B cell (primary cell): ENCODE results near the gene CPT2. TPM values are rescaled to one million over a fixed set of nuclear protein-coding genes. Genes with fewer than 3 reads are reported as not detected.

Experiments used
- ATAC-seq: fragments of 200-7000 bp; cut with Tn5 transposase; one replicate; pipeline ENCODE4 v1.10.0; 2021; ENCODE audit warnings: low read depth, mild to moderate bottlenecking, moderate number of reproducible peaks, moderate library complexity
- CTCF ChIA-PET: fragments of 350-600 bp; sonication (Branson Sonifier 250); formaldehyde crosslinking; loops from one replicate; lab custom pipeline; 2021; ENCODE audit warnings: antibody characterized with exemption, inconsistent platforms; lab: Charles Lee
- POLR2A ChIA-PET: fragments of 350-600 bp; sonication (Branson Sonifier 250); formaldehyde crosslinking; loops from one replicate; lab custom pipeline; 2021; ENCODE audit warnings: antibody characterized with exemption; lab: Charles Lee
- DNase-seq: peaks from one replicate; pipeline ENCODE4 v3.0.0; 2013
- H2AFZ ChIP-seq: 2 replicates; pipeline ENCODE4 v1.6.1; 2012; ENCODE audit warnings: mild to moderate bottlenecking, low read depth, low read length; ENCODE audit not compliant: insufficient read depth, poor library complexity, severe bottlenecking
- H3K27ac ChIP-seq, 2 donors: 1 replicate in 1 of 2; 2 replicates in 1 of 2; pipeline ENCODE4 v1.5.1; 2012 to 2013; ENCODE audit warnings: low read length in 2 of 2, mild to moderate bottlenecking in 2 of 2, moderate library complexity in 1 of 2
- H3K27me3 ChIP-seq, 4 experiments: fragments of 200-600 bp in 1 of 4; sonication (generic) in 1 of 4; replicated peaks in 1 of 4; 1 replicate in 2 of 4; 2 replicates in 2 of 4; pipeline versions ENCODE4 v1.6.1 to v1.7.0; 2013 to 2016; ENCODE audit warnings: low read length in 3 of 4, mild to moderate bottlenecking in 2 of 4, mixed read lengths in 1 of 4, moderate library complexity in 1 of 4; ENCODE audit not compliant: insufficient read depth in 4 of 4, control insufficient read depth in 3 of 4; ENCODE audit errors: control extremely low read depth in 1 of 4
- H3K36me3 ChIP-seq, 2 experiments: replicated peaks in 1 of 2; 1 replicate in 1 of 2; 2 replicates in 1 of 2; pipeline versions ENCODE4 v1.6.1 to v1.7.1; 2013; ENCODE audit warnings: low read length in 1 of 2; ENCODE audit not compliant: insufficient read depth in 2 of 2, control insufficient read depth in 1 of 2; ENCODE audit errors: control extremely low read depth in 1 of 2, extremely low read depth in 1 of 2
- H3K4me1 ChIP-seq, 2 donors: fragments of 200-600 bp in 1 of 2; sonication (generic) in 1 of 2; 1 replicate in 1 of 2; 2 replicates in 1 of 2; pipeline versions ENCODE4 v1.5.1 to v1.6.1; 2013 to 2017; ENCODE audit warnings: low read length in 2 of 2; ENCODE audit not compliant: control insufficient read depth in 2 of 2, insufficient read depth in 2 of 2
- H3K4me2 ChIP-seq: replicated peaks from 2 replicates; pipeline ENCODE3; 2012; ENCODE audit warnings: mild to moderate bottlenecking, low read depth, low read length; ENCODE audit not compliant: poor library complexity, severe bottlenecking
- H3K4me3 ChIP-seq, 5 experiments: fragments of 200-600 bp in 1 of 5; sonication (generic) in 1 of 5; 1 replicate in 3 of 5; 2 replicates in 2 of 5; pipeline versions ENCODE4 v1.5.1 to v1.7.0; 2011 to 2016; ENCODE audit warnings: low read length in 4 of 5, mild to moderate bottlenecking in 4 of 5, low read depth in 2 of 5, control low read depth in 1 of 5, moderate library complexity in 1 of 5; ENCODE audit not compliant: insufficient read depth in 1 of 5; ENCODE audit errors: control extremely low read depth in 1 of 5, extremely low read depth in 1 of 5
- H3K79me2 ChIP-seq: fragments of 200-600 bp; sonication (generic); one replicate; pipeline ENCODE4 v1.6.0; 2016; ENCODE audit warnings: low read length; ENCODE audit not compliant: control insufficient read depth, insufficient read depth
- H3K9ac ChIP-seq: fragments of 200-600 bp; sonication (generic); 2 replicates; pipeline ENCODE4 v1.6.1; 2017; ENCODE audit warnings: mild to moderate bottlenecking, low read length, moderate library complexity
- H3K9me3 ChIP-seq, 3 donors: one replicate each; pipeline versions ENCODE4 v1.6.1 to v1.7.1; 2013; ENCODE audit warnings: low read length in 2 of 3; ENCODE audit not compliant: control insufficient read depth in 2 of 3, insufficient read depth in 1 of 3; ENCODE audit errors: control extremely low read depth in 1 of 3
- H4K20me1 ChIP-seq: 2 replicates; pipeline ENCODE4 v1.6.0; 2012; ENCODE audit warnings: mild to moderate bottlenecking, low read length; ENCODE audit not compliant: insufficient read depth, control insufficient read depth, poor library complexity, severe bottlenecking
- H3K27ac Mint-ChIP-seq: one replicate; pipeline ENCODE4 v1.8.0; 2021; ENCODE audit warnings: mixed read lengths
- H3K27me3 Mint-ChIP-seq: one replicate; pipeline ENCODE4 v1.8.0; 2021; ENCODE audit warnings: mixed read lengths
- H3K4me1 Mint-ChIP-seq: one replicate; pipeline ENCODE4 v1.8.0; 2021; ENCODE audit warnings: mixed read lengths
- H3K4me3 Mint-ChIP-seq: one replicate; pipeline ENCODE4 v1.8.0; 2021; ENCODE audit warnings: mixed read lengths
- H3K9me3 Mint-ChIP-seq: one replicate; pipeline ENCODE4 v1.8.0; 2022; ENCODE audit warnings: mixed read lengths; ENCODE audit not compliant: insufficient read depth
- CTCF ChIP-seq: fragments of 200-600 bp; IDR thresholded peaks from one replicate; pipeline ENCODE4 v1.8.0; 2022; ENCODE audit warnings: antibody characterized with exemption, mild to moderate bottlenecking
- EZH2 ChIP-seq: IDR thresholded peaks from 2 replicates; pipeline ENCODE4 v1.6.1; 2012; ENCODE audit warnings: borderline replicate concordance, low read depth, mild to moderate bottlenecking, moderate library complexity, low read length; ENCODE audit not compliant: insufficient read depth, poor library complexity, severe bottlenecking
- WGBS: methylation state at CpG from one replicate; pipeline ENCODE4 v1.1.5; 2013; ENCODE audit warnings: missing lambda C conversion rate; ENCODE audit not compliant: insufficient coverage; 5-methylcytosine and 5-hydroxymethylcytosine counted together
- intact Hi-C: fragments of 100-400 bp; cut with micrococcal nuclease; formaldehyde crosslinking; loops from one replicate; pipeline ENCODE4 v1.10.0; 2022
- polyA plus RNA-seq: library from polyadenylated mRNA; depleted of rRNA; stranded (reverse); fragments of >200 nt; gene quantifications from 2 replicates; pipeline ENCODE4 v1.2.3, GENCODE V29; 2012
- total RNA-seq, 2 donors: library from RNA; stranded (reverse); fragments of 120-200 nt in 1 of 2; gene quantifications; 1 replicate in 1 of 2; 2 replicates in 1 of 2; pipeline versions ENCODE4 v1.2.3 to v1.2.4, GENCODE V29; 2013 to 2022

The CPT2 gene
- total and polyA plus RNA-seq, 2 donors (not counting 1 experiment from before 2014, with no cell fraction given), result 6.3 to 19.8 TPM

DNA sequence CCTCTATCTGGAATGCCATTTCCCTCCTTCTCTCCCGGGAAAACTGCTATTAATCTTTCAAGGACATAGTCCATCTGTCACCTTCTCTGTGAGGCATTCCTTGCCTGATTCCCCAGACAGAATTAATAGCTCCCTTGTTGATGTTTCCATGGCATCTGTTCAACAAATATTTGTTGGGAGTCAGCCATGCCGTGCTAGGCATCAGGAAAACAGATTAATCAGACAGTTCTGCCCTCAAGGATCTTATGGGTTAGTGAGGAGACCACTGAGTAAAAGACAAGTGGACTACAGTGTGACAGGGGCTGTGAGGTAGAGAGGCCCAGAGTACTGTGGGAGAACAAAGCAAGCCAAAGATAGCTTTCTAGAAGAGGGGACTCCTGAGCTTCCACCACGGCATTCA lies 53.1 kb downstream of the CPT2 start:
- POLR2A ChIA-PET, result no interaction called here
- no peak for ATAC-seq
- no peak overlapping the region for H3K9ac ChIP-seq
- Mint-ChIP-seq H3K4me1 (peaks cover 28% of the 10 kb centered on the region), H3K9me3 (no peaks in the 10 kb centered on the region), H3K4me3 (no peak overlapping the region), H3K27ac (no peak overlapping the region), H3K27me3 (no peaks in the 10 kb centered on the region)
- H3K27ac ChIP-seq, result no peak overlapping the region
- peaks cover 3% of the 10 kb centered on the region in 2 experiments for H3K36me3 ChIP-seq
- no peaks in the 10 kb centered on the region for H3K79me2 ChIP-seq
- TF ChIP-seq CTCF, result no peak
- H2AFZ ChIP-seq, result no peak overlapping the region
- CTCF ChIA-PET, result no interaction called here
- no peak overlapping the region for H3K4me3 ChIP-seq
- no peaks in the 10 kb centered on the region for H4K20me1 ChIP-seq
- H3K4me1 ChIP-seq, result peaks cover 18 to 21% of the 10 kb centered on the region in 2 donors
- no peak overlapping the region for H3K4me2 ChIP-seq
- no peaks in the 10 kb centered on the region for H3K9me3 ChIP-seq
- WGBS, result 96% methylated on average over 2 of the region's 3 CpGs
- intact Hi-C loops, result no loop called here
- DNase-seq, result no peak
- no peaks in the 10 kb centered on the region for H3K27me3 ChIP-seq

DNA sequence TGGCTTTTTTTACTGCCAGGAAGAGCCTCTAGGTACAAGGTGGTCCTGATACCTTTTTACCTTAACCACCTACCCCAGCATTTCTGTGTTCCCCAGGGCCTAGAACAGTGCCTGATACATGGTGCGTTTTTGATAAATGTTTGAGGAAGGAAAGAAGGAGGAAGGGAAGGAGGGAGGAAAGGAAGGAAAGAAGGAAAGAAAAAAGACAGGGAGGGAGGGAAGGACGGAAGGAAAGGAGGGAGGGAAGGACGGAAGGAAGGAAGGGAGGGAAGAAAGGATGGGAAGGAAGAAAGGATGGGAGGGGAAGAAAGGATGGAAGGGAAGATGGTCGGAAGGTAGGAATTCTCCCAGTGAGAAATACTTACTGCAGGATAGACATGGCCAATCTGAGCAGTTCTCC lies 53.7 kb downstream of the CPT2 start:
- H3K4me1 Mint-ChIP-seq, result peaks cover 21% of the 10 kb centered on the region
- Histone ChIP-seq H2AFZ (no peak overlapping the region), H3K9me3 (no peaks in the 10 kb centered on the region), H3K4me2 (no peak overlapping the region), H3K4me3 (no peak overlapping the region), H3K36me3 (peaks cover 3% of the 10 kb centered on the region in 2 experiments), H3K9ac (no peak overlapping the region), H3K27me3 (no peaks in the 10 kb centered on the region), H3K79me2 (no peaks in the 10 kb centered on the region), H3K27ac (no peak overlapping the region), H4K20me1 (no peaks in the 10 kb centered on the region), H3K4me1 (peaks cover 15% of the 10 kb centered on the region in 2 donors)
- 100% methylated on average over 3 of the region's 4 CpGs for WGBS
- intact Hi-C loops, result no loop called here
- H3K4me3 Mint-ChIP-seq, result no peak overlapping the region
- no peaks in the 10 kb centered on the region for H3K9me3 Mint-ChIP-seq
- POLR2A ChIA-PET, result no interaction called here
- H3K27me3 Mint-ChIP-seq, result no peaks in the 10 kb centered on the region
- no peak overlapping the region for H3K27ac Mint-ChIP-seq
- DNase-seq (no peak), ATAC-seq (no peak)
- no peak for TF ChIP-seq CTCF
- TF ChIP-seq EZH2, result no peak
- CTCF ChIA-PET, result no interaction called here
